ENCODE measurements around the gene SIGLEC7. TPM values are rescaled to one million over a fixed set of nuclear protein-coding genes. Genes with fewer than 3 reads are reported as not detected.

The SIGLEC7 gene
- total RNA-seq, 1 experiment from 2014 or later = not detected

DNA sequence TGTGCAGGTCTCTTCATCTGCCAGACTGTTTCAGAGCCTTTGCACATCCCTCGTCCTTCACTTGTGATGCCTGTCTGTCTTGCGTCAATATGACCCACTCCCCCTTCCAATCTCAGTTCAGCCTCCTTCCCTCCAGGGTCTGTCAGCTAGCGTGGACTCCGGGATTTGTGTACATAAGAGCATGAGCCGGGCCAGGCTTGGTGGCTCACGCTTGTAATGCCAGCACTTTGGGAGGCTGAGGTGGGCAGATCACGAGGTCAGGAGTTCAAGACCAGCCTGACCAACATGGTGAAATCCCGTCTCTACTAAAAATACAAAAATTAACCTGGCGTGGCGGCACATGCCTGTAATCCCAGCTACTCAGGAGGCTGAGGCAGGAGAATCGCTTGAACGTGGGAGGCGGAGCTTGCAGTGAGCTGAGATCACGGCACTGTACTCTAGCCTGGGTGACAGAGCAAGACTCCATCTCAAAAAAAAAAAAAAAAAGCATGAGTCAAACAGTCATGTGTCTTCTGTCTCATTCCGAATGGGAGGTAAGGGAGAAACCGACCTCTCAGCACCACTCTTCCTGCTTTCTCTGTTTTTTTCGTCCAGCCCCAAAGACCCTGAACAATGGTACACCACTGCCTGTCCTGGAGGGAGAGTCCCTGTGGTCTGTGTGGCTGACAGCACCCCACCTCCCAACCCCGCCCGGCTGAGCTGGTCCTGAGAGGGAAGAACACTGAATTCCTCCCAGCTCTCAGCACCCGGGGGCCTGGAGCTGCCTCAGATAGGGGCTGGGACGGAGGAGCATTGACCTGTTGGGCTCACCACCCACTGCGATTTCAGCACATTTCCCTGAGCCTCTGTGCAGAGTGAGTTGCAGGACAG lies 19.8 kb upstream of the SIGLEC7 start:
- BruUV-seq (replicated peaks) = no TSS peak
- Histone ChIP-seq H3K4me3 (ENCODE audit: low read depth, low read length) (no peak overlapping the region), H3K4me1 (no peaks in the 10 kb centered on the region), H3K36me3 (ENCODE audit: control insufficient read depth, insufficient read depth, low read length) (no peaks in the 10 kb centered on the region), H3K9me3 (no peaks in the 10 kb centered on the region), H3K27me3 (replicated peaks; ENCODE audit: control insufficient read depth, insufficient read depth, low read length) (no peaks in the 10 kb centered on the region)
- Mint-ChIP-seq H3K36me3 (ENCODE audit: insufficient read depth, unreplicated experiment) (no peaks in the 10 kb centered on the region), H3K27ac (ENCODE audit: unreplicated experiment) (no peak overlapping the region), H3K27me3 (ENCODE audit: insufficient read depth, unreplicated experiment) (peaks cover 8% of the 10 kb centered on the region), H3K4me1 (ENCODE audit: low read depth, unreplicated experiment) (no peaks in the 10 kb centered on the region), H3K9me3 (ENCODE audit: unreplicated experiment) (no peaks in the 10 kb centered on the region), H3K4me3 (ENCODE audit: unreplicated experiment) (no peak overlapping the region)
- no peak for DNase-seq
- TF ChIP-seq, protein P1, sequence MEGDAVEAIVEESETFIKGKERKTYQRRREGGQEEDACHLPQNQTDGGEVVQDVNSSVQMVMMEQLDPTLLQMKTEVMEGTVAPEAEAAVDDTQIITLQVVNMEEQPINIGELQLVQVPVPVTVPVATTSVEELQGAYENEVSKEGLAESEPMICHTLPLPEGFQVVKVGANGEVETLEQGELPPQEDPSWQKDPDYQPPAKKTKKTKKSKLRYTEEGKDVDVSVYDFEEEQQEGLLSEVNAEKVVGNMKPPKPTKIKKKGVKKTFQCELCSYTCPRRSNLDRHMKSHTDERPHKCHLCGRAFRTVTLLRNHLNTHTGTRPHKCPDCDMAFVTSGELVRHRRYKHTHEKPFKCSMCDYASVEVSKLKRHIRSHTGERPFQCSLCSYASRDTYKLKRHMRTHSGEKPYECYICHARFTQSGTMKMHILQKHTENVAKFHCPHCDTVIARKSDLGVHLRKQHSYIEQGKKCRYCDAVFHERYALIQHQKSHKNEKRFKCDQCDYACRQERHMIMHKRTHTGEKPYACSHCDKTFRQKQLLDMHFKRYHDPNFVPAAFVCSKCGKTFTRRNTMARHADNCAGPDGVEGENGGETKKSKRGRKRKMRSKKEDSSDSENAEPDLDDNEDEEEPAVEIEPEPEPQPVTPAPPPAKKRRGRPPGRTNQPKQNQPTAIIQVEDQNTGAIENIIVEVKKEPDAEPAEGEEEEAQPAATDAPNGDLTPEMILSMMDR (IDR thresholded peaks at IDR 0.05; ENCODE audit: insufficient read depth in 1 of 2, low read depth in 1 of 2, low read length in 1 of 2, severe bottlenecking in 1 of 2, unreplicated experiment in 1 of 2) = no peak
- ChIA-PET POLR2A (no interaction called here), CTCF (no interaction called here)
- intact Hi-C loops (cut with micrococcal nuclease; ENCODE audit: unreplicated experiment) = no loop called here

GRCh38 chr19:51123381-51123800 lies 18.7 kb upstream of the SIGLEC7 start:
- ChIA-PET POLR2A (no interaction called here), CTCF (no interaction called here)
- TF ChIP-seq, protein P1 (IDR thresholded peaks at IDR 0.05; ENCODE audit: insufficient read depth in 1 of 2, low read depth in 1 of 2, low read length in 1 of 2, severe bottlenecking in 1 of 2, unreplicated experiment in 1 of 2) = no peak
- Histone ChIP-seq H3K4me1 (no peaks in the 10 kb centered on the region), H3K36me3 (ENCODE audit: control insufficient read depth, insufficient read depth, low read length) (no peaks in the 10 kb centered on the region), H3K9me3 (no peaks in the 10 kb centered on the region), H3K4me3 (ENCODE audit: low read depth, low read length) (no peak overlapping the region), H3K27me3 (replicated peaks; ENCODE audit: control insufficient read depth, insufficient read depth, low read length) (no peaks in the 10 kb centered on the region)
- H3K27ac Mint-ChIP-seq (ENCODE audit: unreplicated experiment) = no peak overlapping the region
- H3K27me3 Mint-ChIP-seq (ENCODE audit: insufficient read depth, unreplicated experiment) = peaks cover 8% of the 10 kb centered on the region
- no peaks in the 10 kb centered on the region for H3K36me3 Mint-ChIP-seq (ENCODE audit: insufficient read depth, unreplicated experiment)
- DNase-seq = no peak
- H3K9me3 Mint-ChIP-seq (ENCODE audit: unreplicated experiment) = no peaks in the 10 kb centered on the region
- peaks cover 1% of the 10 kb centered on the region for H3K4me1 Mint-ChIP-seq (ENCODE audit: low read depth, unreplicated experiment)
- no TSS peak for BruUV-seq (replicated peaks)
- intact Hi-C loops (cut with micrococcal nuclease; ENCODE audit: unreplicated experiment) = no loop called here
- H3K4me3 Mint-ChIP-seq (ENCODE audit: unreplicated experiment) = no peak overlapping the region

DNA sequence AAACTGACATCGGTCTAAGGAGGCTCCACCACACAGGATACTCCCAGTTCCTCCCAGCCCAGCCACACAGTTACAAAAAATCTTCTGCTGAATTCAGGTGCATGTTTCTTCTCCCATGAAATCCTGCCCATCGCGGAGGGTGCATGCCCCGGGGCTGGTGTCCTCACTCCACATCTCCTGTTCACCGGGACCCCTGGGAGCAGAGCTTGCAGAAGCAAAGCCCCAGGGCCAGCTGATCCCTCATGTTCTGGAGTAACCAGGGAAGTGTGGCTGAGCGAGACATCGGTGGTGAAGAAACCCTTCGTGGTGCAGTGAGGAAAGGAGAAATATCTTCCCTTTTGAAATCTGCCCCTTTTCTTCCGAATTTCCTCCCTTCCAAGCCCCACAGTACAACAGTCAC lies 18.3 kb upstream of the SIGLEC7 start:
- H3K36me3 Mint-ChIP-seq (ENCODE audit: insufficient read depth, unreplicated experiment) = no peaks in the 10 kb centered on the region
- BruUV-seq (replicated peaks) = no TSS peak
- TF ChIP-seq, protein P1 (IDR thresholded peaks at IDR 0.05; ENCODE audit: insufficient read depth in 1 of 2, low read depth in 1 of 2, low read length in 1 of 2, severe bottlenecking in 1 of 2, unreplicated experiment in 1 of 2) = no peak
- no peak overlapping the region for H3K27ac Mint-ChIP-seq (ENCODE audit: unreplicated experiment)
- POLR2A ChIA-PET = no interaction called here
- H3K36me3 ChIP-seq (ENCODE audit: control insufficient read depth, insufficient read depth, low read length) = no peaks in the 10 kb centered on the region
- H3K9me3 Mint-ChIP-seq (ENCODE audit: unreplicated experiment) = no peaks in the 10 kb centered on the region
- H3K4me3 ChIP-seq (ENCODE audit: low read depth, low read length) = no peak overlapping the region
- CTCF ChIA-PET = no interaction called here
- no peaks in the 10 kb centered on the region; the same call in 1 of the 2 replicates for H3K4me1 ChIP-seq
- DNase-seq = no peak
- intact Hi-C loops (cut with micrococcal nuclease; ENCODE audit: unreplicated experiment) = no loop called here
- H3K4me1 Mint-ChIP-seq (ENCODE audit: low read depth, unreplicated experiment) = peaks cover 5% of the 10 kb centered on the region
- H3K4me3 Mint-ChIP-seq (ENCODE audit: unreplicated experiment) = no peak overlapping the region
- no peaks in the 10 kb centered on the region for H3K27me3 ChIP-seq (replicated peaks; ENCODE audit: control insufficient read depth, insufficient read depth, low read length)
- peaks cover 12% of the 10 kb centered on the region for H3K27me3 Mint-ChIP-seq (ENCODE audit: insufficient read depth, unreplicated experiment)
- H3K9me3 ChIP-seq = no peaks in the 10 kb centered on the region
